ENCODE measurements around the gene TIMP2.
"Not testable (repeated sequence)": the region's sequence is repeated elsewhere in the genome, so short reads cannot be mapped to it uniquely, and the experiment has no call there.

TIMP2 gene

DNA sequence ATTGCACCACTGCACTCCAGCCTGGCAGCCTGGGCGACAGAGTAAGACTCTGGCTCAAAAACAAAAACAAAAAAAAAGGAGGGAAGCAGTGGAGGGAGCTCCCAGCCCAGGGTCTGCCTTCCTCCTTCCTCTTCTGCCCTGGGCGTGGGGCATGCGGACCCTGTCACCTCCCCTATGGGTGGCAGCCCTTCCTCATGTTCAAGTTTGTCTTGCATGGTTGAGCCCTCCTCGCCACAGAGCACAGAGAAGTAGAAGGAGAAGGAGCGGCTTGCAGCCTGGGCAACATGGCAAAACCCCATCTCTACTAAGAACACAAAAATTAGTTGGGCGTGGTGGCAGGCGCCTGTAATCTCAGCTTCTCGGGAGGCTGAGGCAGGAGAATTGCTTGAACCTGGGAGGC, 21.4 kb upstream of the TIMP2 start:
- no peak overlapping the region for H3K4me3 ChIP-seq (ENCODE audit: low read depth, low read length)
- TF ChIP-seq, protein P1, sequence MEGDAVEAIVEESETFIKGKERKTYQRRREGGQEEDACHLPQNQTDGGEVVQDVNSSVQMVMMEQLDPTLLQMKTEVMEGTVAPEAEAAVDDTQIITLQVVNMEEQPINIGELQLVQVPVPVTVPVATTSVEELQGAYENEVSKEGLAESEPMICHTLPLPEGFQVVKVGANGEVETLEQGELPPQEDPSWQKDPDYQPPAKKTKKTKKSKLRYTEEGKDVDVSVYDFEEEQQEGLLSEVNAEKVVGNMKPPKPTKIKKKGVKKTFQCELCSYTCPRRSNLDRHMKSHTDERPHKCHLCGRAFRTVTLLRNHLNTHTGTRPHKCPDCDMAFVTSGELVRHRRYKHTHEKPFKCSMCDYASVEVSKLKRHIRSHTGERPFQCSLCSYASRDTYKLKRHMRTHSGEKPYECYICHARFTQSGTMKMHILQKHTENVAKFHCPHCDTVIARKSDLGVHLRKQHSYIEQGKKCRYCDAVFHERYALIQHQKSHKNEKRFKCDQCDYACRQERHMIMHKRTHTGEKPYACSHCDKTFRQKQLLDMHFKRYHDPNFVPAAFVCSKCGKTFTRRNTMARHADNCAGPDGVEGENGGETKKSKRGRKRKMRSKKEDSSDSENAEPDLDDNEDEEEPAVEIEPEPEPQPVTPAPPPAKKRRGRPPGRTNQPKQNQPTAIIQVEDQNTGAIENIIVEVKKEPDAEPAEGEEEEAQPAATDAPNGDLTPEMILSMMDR (IDR thresholded peaks at IDR 0.05; ENCODE audit: insufficient read depth, low read length, missing control alignments) = no peak
- CTCF ChIA-PET = interaction anchor here (0.7 to 5.0 kb wide), 2 partner anchors 20 to 25 kb away, joined by 3 to 25 read pairs; no protein-coding TSS in a partner anchor
- DNase-seq (ENCODE audit: low read depth, low spot score) = no peak
- POLR2A ChIA-PET = no interaction called here

DNA sequence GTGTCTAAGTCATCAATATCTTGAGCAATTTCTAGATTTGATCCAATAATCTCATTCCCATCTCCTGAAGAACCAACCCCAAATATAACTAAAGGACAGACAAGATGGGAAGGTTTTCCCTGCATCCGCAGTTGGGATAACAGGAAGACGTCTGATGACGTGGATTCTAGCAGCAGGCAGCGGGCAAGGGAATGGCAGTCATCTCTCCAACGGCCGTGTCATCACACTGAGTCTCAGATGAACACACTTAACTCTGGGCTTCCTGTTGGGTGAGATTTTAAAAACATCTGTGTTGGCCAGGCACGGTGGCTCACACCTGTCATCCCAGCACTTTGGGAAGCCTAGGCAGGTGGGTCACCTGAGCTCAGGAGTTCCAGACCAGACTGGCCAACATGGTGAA, 20.9 kb upstream of the TIMP2 start:
- TF ChIP-seq, protein P1 (IDR thresholded peaks at IDR 0.05; ENCODE audit: insufficient read depth, low read length, missing control alignments) = no peak
- ChIA-PET CTCF (interaction anchor here (5.0 kb wide), 1 partner anchor 25 kb away, joined by 25 read pairs; no protein-coding TSS in a partner anchor), POLR2A (no interaction called here)
- no peak for DNase-seq (ENCODE audit: low read depth, low spot score)
- no peak overlapping the region for H3K4me3 ChIP-seq (ENCODE audit: low read depth, low read length)

DNA sequence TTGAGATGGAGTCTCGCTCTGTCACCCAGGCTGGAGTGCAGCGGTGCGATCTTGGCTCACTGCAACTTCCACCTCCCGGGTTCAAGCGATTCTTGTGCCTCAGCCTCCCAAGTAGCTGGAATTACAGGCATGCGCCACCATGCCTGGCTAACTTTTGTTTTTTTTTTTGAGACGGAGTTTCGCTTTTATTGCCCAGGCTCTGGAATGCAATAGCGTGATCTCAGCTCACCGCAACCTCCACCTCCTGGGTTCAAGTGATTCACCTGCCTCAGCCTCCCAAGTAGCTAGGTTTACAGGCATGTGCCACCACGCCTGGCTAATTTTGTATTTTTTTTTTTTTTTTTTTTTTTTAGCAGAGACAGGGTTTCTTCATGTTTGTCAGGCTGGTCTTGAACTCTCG, 20.3 kb upstream of the TIMP2 start:
- H3K4me3 ChIP-seq (ENCODE audit: low read depth, low read length); DNase-seq (ENCODE audit: low read depth, low spot score); POLR2A ChIA-PET: not testable (repeated sequence)
- CTCF ChIA-PET = interaction anchor here (1.1 to 5.0 kb wide), 2 partner anchors 26 to 80 kb away, joined by 3 to 25 read pairs; no protein-coding TSS in a partner anchor

DNA sequence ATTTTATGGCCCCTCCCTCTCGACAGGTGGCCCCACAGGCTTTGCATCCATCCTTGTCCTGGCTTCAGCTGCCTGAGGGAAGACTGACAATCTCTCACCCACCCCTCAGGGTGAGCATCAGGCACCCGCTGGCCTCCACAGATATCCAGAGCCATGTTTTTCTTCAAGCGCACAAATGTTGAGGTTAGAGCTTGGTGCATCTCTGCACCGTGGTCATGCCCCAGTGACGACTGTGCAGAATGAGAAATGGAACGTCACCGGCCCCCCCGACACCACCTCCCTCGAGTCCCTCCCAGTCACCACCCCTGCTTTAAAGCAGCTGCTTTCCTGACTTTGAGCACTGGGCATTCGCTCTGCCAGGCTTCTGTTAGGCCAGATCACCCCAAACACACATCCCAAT, 19.8 kb upstream of the TIMP2 start:
- H3K4me3 ChIP-seq (ENCODE audit: low read depth, low read length) = no peak overlapping the region
- TF ChIP-seq, protein P1 (IDR thresholded peaks at IDR 0.05; ENCODE audit: insufficient read depth, low read length, missing control alignments) = no peak
- no peak for DNase-seq (ENCODE audit: low read depth, low spot score)
- ChIA-PET POLR2A (no interaction called here), CTCF (interaction anchor here (1.1 to 5.0 kb wide), 2 partner anchors 26 to 79 kb away, joined by 3 to 25 read pairs; no protein-coding TSS in a partner anchor)

DNA sequence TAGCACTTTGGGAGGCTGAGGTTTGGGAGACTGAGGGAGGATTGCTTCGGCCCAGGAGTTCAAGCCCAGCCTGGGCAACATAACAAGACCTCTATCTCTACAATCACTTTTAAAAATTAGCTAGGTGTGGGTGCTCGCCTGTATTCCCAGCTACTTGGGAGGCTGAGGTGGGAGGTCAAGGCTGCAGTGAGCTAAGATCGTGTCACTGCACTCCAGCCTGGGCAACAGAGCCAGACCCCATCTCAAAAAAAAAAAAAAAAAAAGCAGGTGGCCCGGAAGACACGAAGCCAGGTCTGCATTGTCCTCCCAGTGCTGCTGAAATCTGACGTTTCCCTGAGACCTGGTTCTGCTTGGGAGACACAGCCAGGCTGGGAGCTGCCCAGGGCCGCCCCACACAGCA, 18.8 kb upstream of the TIMP2 start:
- no peak for DNase-seq (ENCODE audit: low read depth, low spot score)
- ChIA-PET CTCF (interaction anchor here (5.0 kb wide), 1 partner anchor 27 kb away, joined by 25 read pairs; no protein-coding TSS in a partner anchor), POLR2A (no interaction called here)
- no peak overlapping the region for H3K4me3 ChIP-seq (ENCODE audit: low read depth, low read length)
- TF ChIP-seq, protein P1 (IDR thresholded peaks at IDR 0.05; ENCODE audit: insufficient read depth, low read length, missing control alignments) = no peak

DNA sequence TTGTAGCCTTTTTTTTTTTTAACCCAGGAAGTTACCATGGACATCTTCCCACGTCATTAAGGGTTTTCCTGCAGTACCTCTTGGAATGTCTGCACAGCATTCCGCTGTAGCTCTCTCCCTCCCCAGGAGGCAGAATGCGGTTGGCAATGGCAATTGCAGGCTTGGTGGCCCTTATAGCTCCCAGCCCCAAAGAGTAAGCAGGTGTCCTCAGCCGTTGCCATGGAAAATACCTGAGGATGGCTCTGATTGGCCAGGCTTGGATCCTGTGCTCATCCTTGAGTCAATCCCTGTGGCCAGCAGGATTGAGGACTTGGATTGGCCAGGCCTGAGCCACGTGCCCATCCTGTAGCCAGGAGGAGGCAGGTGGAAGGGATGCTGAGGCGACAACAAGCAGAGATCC, 15.5 kb upstream of the TIMP2 start:
- ChIA-PET CTCF (interaction anchor here (0.9 to 2.8 kb wide), 2 partner anchors 20 to 31 kb away, joined by 3 to 17 read pairs; no protein-coding TSS in a partner anchor), POLR2A (no interaction called here)
- DNase-seq (ENCODE audit: low read depth, low spot score) = no peak
- H3K4me3 ChIP-seq (ENCODE audit: low read depth, low read length) = no peak overlapping the region
- TF ChIP-seq, protein P1 (IDR thresholded peaks at IDR 0.05; ENCODE audit: insufficient read depth, low read length, missing control alignments) = peak; percentile 18

DNA sequence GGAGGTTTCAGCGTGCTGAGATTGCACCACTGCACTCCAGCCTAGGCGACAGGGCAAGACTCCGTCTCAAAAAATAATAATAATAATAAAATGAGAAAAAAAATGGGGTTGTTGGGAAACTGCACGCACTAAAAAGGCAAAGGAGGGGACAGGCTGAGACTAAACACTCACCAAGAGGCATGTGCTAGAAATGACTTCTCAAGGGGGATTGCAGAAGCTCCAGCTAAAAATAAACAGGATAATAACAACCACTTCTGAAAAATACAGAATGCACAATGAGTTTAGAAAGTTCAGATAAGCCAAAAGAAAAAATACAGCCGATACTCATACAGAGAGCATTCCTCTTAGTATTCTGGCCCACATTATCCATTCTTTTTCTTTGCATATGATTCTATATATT, 15.1 kb upstream of the TIMP2 start:
- TF ChIP-seq, protein P1 (IDR thresholded peaks at IDR 0.05; ENCODE audit: insufficient read depth, low read length, missing control alignments) = no peak
- CTCF ChIA-PET = interaction anchor here (0.9 to 2.8 kb wide), 2 partner anchors 19 to 31 kb away, joined by 3 to 17 read pairs; no protein-coding TSS in a partner anchor
- POLR2A ChIA-PET = no interaction called here
- DNase-seq (ENCODE audit: low read depth, low spot score) = no peak
- no peak overlapping the region for H3K4me3 ChIP-seq (ENCODE audit: low read depth, low read length)

Measured in AG04449 (cell line).